Muscle of back (tissue), 11 donors: ENCODE measurements around the gene NDUFC2. TPM values are rescaled to one million over a fixed set of nuclear protein-coding genes. Genes with fewer than 3 reads are reported as not detected.
"Not testable (repeated sequence)": the region's sequence is repeated elsewhere in the genome, so short reads cannot be mapped to it uniquely, and the experiment has no call there.

ENCODE experiments used
- DNase-seq, 3 donors: peaks; one replicate each; pipeline versions ENCODE4 v3.0.0 to v3.0.0-alpha.2; 2013
- polyA plus RNA-seq, 10 donors: library from polyadenylated mRNA; unstranded; fragments of 120-200 nt; gene quantifications; one replicate each; pipeline ENCODE4 v1.2.1, GENCODE V29; 2013; ENCODE audit not compliant: insufficient read length in 10 of 10

The NDUFC2 gene
- polyA plus RNA-seq, 10 donors, result 118 to 189 (median 155) TPM

DNA sequence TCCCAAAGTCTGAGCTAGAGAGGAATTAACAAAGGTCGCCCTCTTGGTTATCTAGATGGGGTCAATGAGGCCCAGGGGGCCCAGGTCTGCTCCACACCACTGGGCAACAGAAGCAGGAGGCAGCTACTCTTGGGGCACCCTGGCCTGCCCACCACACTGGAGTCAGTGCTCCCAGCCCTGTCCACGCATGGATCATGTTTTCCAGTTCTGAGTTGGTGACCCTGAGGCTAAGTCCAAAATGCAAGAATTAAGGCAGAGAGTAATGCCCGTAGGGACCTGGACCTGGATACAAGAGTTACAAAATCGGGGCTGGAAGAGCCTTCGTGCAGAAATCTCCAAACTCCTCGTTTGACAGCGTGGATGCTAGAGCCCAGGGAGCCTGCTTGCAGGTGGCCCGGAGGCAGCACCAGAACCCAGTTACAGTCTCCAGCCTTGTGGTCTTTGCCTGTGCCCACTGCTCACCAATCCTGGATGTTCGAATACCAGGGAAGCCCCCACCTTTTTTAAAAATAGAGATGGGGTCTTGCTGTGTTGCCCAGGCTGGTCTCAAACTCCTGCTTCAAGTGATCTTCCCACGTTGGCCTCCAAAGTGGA lies 22.1 kb downstream of the NDUFC2 start:
- DNase-seq, result no peak

DNA sequence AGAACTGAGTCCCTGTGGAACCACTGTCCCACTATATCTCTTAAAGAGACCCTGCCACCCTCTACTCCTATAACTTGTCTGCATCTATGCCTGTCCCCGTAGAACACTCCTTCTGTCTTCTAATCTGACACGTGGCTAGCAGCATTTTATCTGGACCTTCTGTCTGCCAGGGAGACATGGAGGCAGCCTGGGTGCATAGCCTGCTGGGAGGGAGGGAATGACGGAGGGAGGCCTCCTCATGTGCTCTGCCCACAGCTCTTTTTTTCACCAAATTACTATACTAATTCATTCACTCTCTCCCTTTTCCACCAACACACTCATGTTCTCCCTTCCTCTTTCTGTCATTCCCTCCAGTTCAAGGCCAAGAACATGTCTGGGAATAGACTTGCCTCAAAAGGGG lies 23.6 kb downstream of the NDUFC2 start:
- DNase-seq, result no peak

DNA sequence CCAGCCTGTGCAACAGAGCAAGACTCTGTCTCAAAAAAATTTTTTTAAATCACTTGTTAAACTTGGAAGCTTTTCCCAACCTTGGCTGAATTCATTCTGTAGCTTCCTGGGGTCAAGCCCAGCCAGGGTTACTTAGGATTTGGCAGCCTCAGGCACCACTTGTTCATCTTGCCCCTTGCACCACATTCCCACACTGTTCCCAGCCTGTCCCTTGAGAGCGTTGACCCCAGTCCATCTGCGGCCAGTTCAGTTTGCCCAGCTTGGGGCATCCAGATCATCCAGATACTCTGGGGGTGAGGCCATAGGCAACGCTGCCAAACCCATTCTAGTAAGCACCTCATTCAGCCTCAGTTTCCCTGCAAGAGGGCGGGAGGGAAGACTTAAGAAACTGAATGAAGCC lies 24.7 kb downstream of the NDUFC2 start:
- DNase-seq, result no peak

DNA sequence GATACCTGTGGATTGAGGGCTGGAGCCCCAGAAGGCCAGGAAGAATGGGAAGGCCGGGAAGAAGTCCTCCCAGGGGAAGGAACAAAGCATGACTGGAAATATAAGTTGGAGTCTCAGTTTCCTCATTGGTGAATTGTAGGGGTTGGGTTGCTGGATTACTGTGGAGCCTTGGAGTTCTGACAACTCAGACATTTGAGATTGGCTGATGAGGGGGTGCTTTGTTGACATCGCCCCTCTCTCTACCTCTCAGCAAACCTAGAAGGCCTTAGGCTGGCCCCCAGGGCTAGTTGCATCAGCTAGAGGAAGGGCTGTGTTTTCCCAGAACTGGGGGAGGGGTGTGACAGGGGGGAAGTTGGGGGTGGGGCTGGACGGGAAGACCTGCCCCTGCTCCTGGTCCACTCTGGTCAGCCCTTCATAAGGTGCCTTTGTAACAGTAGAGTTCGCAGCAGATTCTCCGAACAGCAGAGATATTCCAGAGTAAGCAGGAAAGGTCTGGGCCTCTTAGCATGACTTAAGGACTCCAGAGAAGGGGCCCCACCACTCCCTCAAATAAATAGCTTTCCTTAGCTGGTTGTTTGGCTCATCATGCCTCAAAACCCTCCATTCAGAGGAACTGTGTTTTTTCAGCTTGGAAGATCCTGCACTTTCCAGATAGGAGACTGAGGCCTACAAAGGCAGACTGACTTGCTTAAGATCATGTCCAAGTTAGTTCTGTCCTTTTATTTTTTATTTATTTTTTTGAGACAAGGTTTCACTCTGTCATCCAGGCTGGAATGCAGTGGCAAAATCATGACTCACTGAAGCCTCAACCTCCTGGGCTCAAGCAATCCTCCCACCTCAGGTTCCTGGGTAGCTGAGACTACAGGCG lies 28.5 kb downstream of the NDUFC2 start:
- DNase-seq, result no peak

DNA sequence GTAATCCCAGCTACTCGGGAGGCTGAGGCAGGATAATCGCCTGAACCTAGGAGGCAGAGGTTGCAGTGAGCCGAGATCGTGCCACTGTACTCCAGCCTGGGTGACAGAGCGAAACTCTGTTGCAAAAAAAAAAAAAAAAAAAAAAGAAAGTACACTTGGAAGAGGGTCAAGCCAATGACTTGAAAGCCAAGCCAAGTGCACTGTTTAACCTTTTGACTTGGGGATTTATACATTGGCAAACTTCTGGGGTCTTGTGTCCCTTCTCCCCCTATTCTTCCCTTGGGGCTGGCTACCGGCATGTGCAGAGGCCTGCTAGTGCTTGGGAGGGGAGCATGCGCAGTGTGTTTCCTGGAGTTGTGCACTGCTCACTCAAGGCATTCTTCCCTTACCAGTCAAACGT lies 30.3 kb downstream of the NDUFC2 start:
- DNase-seq, result no peak

DNA sequence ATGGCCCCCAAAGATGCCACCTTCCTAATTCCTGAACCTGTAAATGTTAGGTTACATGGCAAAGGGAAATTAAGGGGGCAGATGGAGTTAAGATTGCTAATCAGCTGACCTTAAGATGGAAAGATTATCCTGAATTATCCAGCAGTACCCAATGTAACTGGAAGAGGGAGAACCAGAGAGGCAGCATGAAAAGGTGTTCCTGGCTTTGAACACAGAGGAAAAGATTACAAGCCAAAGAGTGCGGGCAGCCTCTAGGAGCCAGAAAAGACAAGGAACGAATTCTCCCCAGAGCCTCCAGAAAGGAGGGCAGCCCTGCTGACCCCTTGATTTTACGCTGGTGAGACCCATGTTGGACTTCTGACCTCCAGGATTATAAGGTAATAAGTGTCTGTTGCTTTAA lies 31.1 kb downstream of the NDUFC2 start:
- no peak for DNase-seq

DNA sequence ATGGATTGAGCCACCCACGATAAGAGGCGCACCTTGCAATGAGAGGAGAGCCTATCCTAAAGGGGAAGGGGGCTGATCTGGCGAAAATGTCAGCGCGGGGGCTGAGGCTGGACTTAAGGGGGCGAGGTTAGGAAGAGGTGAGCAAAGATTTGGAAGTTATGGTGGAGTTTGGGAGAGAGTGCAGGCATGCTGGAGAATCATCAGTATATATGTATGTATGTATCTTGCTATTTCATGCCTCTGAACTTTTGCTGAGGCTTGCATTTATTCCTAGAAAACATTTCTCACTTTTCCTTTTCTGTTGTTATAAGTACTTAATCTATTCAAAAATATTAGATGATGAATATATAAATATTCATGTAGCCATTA lies 33.2 kb downstream of the NDUFC2 start:
- no peak for DNase-seq

DNA sequence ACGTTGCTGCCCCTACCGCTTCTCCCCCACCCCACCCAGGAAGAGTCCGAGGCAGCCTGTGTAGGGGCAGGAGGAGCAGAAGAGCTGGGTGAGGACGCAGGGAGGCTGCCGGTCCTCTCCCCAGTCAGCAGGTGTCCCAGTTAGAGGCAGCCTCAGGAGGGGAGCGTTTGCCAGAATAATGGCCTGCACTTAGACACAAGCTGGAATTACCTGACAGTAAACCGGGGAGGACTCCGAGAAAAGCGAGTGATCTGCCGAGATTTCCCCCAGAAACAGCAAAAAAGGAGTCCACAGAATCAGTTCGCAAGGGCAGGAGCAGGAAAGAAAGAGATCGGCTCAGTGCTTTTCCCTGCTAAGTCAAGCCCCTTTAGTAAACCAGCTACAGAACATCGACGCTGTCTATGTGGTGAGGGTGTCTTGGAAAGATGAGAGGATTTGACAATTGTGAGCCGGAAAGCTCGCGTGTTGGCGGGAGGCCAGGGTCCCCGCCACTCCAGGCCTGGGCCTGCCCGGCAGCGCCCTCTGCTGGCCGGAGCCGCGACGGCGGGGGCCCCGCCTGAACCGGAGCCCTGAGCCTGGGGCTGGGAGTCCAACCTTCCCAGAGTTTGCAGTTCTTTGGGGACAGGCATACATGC lies 33.7 kb downstream of the NDUFC2 start:
- peak; percentile 76 to 92 (median 88) for DNase-seq

DNA sequence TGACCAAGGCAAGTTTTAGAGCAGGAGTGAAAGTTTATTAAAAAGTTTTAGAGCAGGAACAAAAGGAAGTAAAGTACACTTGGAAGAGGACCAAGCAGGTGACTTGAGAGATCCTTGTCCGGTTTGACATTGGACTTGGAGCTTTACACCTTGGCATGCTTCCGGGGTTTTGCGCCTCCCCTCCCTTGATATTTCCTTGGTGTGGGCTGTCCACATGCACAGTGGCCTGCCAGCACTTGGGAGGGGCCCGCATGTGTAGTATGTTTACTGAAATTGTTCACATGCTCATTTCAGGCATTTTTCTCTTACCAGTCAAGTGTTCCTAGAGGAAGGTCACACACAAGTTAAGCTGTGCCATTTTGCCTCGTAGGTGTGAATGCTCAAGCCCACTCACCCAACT lies 35.0 kb downstream of the NDUFC2 start:
- no peak for DNase-seq

DNA sequence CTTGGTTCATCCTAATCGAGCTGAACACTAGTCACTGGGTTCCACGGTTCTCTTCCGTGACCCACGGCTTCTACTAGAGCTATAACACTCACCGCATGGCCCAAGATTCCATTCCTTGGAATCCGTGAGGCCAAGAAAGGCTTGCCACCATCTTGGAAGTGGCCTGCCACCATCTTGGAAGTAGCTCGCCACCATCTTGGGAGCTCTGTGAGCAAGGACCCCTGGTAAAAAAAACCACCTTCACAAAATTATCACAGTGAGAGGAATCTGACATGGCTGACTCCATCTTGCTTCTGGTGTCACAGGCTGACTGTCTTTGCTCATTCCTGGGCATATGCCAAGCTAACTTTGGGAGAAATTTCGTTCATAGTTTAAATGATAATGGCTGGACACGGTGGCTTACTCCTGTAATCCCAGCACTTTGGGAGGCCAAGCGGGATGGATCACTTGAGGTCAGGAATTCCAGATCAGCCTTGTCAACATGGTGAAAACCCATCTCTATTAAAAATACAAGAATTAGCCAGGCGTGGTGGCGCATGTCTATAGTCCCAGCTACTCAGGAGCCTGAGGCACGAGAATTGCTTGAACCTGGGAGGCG lies 37.7 kb downstream of the NDUFC2 start:
- no peak for DNase-seq

DNA sequence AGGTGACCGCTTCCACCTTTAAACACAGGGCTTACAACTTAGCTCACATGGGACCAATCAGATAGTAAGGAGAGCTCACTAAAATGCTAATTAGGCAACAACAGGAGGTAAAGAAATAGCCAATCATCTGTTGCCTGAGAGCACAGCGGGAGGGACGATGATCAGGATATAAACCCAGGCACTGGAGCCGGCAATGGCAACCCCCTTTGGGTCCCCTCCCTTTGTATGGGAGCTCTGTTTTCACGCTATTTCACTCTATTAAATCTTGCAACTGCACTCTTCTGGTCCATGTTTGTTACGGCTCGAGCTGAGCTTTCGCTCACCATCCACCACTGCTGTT lies 38.3 kb downstream of the NDUFC2 start:
- not testable (repeated sequence) for DNase-seq

DNA sequence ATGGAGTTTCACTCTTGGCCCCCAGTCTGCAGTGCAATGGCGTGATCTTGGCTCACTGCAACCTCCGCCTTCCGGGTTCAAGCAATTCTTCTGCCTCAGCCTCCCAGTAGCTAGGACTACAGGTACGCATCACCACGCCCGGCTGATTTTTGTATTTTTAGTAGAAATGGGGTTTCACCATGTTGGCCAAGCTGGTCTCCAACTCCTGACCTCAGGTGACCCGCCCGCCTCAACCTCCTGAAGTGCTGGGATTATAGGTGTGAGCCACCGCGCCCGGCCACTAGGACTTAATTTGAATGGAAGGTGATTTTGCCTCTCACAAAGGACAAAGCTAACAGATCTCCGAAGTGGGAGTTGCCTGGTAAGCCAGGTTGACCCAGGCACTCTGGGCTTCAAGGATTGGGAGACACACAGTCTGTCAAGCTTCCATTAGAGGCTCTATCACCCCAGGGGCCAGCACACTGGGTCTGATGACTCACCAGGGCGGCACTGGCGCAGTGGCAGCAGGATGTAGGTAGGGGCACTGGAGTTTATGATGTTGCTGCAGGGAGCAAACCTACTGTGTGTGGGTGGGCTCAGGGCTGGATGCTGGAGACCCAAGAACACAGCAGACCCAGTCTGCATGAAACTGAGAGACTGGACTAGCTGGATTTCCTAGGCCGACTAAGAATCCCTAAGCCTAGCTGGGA lies 38.8 kb downstream of the NDUFC2 start:
- DNase-seq, result no peak

DNA sequence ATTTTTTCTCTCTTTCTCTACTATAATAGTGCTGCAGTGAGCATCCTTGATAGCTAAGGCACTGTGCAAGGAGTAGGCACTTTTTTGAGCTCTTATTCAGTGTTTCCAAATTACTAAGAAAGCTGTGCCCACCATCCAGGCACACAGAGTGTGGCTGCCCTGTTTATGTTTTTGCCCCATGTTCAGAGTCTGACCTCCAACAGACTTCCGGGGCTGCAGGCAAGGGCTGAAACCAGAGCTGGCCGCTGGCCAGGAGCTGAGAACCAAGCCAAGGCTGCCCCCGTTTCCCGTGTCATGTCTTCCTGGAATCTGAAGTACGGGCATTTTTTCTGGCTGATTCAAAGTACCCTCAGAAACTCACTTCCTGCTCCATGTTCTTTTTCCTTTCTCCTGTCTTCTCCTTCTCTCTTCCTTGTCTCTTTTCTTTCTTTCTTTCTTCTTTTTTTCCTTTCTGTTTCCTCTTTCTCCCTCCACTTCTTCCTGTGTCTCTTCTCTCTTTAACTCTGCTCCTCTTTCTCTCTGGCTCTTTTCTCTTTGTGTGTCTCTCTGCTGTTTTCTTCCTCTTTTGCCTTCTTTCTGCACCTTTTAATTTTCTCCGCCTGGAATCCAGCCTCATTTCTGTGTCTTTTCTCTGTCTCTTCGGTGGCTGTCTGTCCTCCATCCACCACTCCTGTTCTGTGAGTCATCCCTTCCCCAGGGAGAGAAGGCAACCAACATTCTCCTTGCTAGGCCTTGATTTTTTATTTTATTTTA lies 39.6 kb downstream of the NDUFC2 start:
- DNase-seq, result peak; percentile 44 to 81 (median 68)

DNA sequence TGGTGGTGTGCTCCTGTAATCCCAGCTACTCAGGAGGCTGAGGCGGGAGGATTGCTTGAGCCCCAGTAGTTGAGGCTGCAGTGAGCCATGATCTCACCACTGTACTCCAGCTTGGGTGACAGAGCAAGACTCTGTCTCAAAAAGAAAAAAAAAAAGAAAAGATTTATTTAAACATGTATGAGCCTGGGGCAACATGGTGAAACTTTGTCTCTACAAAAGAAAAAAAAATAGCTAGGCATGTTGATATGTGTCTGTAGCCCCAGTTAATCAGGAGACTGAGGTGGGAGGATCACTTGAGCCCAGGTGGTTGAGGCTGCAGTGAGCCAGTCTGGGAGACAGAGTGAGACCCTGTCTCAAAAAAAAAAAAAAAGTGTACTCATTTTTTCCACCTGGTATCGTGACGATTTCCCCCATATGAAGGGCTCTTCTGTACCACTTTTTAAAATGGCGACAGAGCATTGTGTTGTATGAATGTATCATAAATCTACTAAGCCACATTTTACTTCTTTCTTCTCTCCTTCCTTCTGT lies 40.2 kb downstream of the NDUFC2 start:
- no peak for DNase-seq

DNA sequence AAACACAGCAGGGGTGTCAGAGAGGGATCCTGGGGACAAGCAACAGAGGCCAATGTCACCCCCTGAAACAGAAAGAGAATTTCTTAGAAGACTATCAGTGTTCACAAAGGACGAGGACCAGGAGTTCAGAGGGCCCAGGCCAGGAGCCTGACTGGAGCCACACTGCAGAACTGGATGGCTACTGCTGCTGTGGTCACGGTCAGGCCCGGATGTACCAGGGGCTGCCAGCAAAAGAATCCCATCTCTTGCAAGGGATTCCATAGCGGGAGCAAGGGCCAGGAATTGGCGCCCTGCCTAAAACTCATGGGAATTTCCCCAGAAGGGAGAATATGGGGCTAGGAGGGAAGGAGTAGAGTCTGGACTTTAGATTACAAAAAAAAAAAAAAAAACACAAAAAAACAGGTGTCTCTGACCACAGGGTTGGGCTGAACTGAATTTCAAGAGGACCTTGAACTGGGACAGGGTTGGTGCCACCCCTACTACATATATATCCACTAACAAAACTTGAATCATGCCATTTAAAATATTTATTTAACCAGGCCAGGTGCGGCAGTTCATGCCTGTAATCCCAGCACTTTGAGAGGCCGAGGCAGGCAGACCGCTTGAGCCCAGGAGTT lies 40.9 kb downstream of the NDUFC2 start:
- no peak for DNase-seq

DNA sequence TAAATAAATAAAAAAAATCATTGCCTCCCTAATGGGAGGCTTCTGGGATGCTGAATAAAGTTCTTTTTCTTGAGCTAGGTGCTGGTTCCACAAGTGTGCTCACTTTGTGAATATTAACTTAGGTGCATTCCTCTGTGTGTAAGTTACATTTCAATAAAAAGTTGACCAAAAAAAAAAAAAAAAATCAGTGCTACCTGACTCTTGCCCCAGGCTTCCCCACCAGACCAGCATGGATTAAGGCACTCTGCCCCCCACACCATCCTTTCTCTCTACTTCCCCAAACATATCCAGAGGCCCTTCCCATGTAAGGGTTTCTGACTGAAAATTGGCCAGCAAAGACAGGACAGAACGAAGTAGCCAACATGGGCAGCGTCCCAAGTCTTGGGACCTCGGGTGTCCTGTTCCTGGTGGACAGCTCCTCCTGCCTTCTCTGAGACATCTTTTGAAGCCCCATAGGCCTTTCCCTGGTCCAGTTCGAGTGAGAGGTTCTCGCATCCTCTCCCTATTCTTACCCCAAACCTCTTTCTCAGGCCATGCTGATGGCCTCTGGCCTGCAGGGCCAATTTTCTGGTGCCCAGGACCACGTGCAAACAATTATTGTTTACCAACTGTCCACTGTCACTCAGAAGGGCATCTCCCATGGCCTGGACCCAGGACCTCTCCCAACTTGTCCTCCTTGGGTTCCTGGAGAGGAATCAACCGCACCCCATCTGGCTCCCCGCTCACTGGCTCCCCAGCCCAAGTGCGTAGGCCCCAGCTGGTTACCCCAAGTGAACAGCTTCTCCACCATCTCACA lies 41.6 kb downstream of the NDUFC2 start:
- no peak for DNase-seq

DNA sequence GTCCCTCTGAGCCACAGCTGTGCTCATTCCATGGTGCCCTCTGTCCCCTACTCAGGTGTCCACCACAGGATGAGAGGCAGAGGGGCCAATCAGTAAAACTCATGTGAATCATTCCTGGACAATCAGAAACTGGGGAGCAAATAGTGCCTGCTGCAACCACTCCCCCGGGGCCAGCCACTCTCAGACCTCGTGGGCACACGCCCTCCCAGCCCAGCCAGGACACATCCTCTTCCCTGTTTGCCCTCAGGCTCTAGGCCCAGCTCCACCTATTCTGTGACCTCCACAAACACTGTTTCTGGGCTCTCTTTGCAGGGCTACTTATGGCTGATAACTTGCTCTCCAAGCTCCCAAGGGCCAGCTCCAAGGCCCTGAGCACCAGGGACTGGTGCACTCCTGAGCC lies 42.6 kb downstream of the NDUFC2 start:
- no peak for DNase-seq

DNA sequence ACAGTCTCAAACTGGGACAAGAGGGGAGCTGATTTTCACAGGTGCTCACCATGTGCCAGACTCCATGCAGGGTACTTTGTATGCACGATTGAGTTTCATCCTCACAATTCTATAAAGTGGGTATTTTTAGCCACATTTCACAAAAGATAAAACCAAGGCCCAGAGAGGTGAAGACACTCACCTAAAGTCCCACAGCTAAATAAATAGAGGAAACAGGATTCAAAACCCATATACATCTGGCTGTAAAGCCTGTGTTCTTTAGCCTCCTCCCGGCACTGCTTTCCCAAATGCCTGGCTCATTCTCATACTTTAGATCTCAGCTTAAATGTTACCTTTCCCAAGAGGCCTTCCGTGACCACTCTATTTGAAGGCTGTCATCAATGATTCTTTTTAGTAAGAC lies 43.3 kb downstream of the NDUFC2 start:
- DNase-seq, result no peak

DNA sequence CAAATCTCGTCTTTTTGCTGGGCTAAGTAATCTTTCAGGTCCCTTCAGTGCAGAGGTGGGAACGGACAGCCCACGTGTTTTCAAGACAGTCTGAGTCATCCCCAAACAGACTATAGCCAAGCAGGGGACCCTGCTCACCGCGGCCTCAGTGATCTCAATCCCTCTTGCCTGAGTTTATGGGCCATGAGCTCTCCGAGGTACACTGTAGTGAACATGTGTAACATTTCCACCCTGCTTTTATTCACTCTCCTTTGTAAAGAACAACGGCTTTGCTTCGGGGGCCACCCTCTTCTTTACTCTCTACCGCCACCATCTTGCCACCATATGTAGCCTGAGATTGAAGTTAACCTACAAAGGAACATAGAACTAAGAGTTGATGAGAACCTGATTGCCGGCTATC lies 45.0 kb downstream of the NDUFC2 start:
- no peak for DNase-seq

DNA sequence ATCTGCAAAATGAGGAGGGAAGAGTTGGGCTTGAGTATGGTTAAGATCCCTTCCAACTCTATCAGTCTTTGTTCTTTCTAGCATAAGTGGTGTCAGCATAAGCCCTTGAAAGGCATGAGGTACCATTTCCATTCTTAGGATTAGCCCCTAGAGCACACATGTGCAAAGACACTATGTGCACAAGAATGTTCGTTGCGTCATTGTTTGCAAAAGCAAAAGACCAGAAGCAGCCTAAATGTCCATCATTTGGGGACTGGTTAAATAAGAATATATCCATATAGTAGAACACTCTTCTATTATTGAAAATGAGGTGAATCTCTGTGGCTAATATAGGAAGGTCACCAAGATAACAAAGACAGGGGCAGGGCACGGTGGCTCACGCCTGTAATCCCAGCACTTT lies 46.6 kb downstream of the NDUFC2 start:
- DNase-seq, result no peak
